K562 (cell line): ENCODE results near the gene FUNDC2. TPM values are rescaled to one million over a fixed set of nuclear protein-coding genes. Genes with fewer than 3 reads are reported as not detected.
A peak's percentile ranks its signal among the peaks of the same experiment; 100 is the strongest.

Source experiments
- ATAC-seq: fragments of 200-7000 bp; cut with Tn5 transposase; 3 replicates; pipeline ENCODE4 v1.9.1; 2020; ENCODE audit warnings: moderate library complexity
- BruUV-seq: library from RNA; stranded (reverse); fragments of 400-500 nt; replicated peaks from 2 replicates; lab custom pipeline; 2021; lab: Mats Ljungman, UMichigan
- CTCF ChIA-PET: fragments of 300-600 bp; formaldehyde crosslinking; extraction: SDS; loops from one replicate; lab custom pipeline; 2021; ENCODE audit warnings: low intra/inter-chr PET ratio; lab: Yijun Ruan, JAX
- POLR2A ChIA-PET: fragments of 300-600, 350-650 bp; sonication (Branson Sonifier 250); formaldehyde crosslinking; extraction: SDS; loops from one replicate; lab custom pipeline; 2021; ENCODE audit warnings: antibody characterized with exemption, inconsistent platforms; lab: Yijun Ruan, JAX
- DNase-seq, 4 experiments: peaks; one replicate each; pipeline versions ENCODE4 v3.0.0 to v3.0.0-alpha.2; 2011 to 2018; ENCODE audit warnings: low spot score in 3 of 4, mixed read lengths in 3 of 4; ENCODE audit errors: extremely low read depth in 1 of 4
- FAIRE-seq: peaks from 2 replicates; lab custom pipeline; 2011; peaks lifted over from hg19 to GRCh38; lab: Jason Lieb, UNC
- H2AFZ ChIP-seq: 2 replicates; pipeline ENCODE4 v1.6.0; 2011; ENCODE audit warnings: low read depth, low read length, control low read depth, inconsistent platforms
- H3K27ac ChIP-seq: fragments of 200-600 bp; 3 replicates; pipeline ENCODE4 v1.8.0; 2011; ENCODE audit warnings: low read depth, mild to moderate bottlenecking, control low read depth, inconsistent platforms, low read length, moderate library complexity, mixed read lengths; ENCODE audit errors: extremely low read depth
- H3K27me3 ChIP-seq, 2 experiments: fragments of 300-600 bp in 1 of 2; 2 replicates in 1 of 2; 3 replicates in 1 of 2; pipeline versions ENCODE4 v1.6.0 to v1.8.0; 2011; ENCODE audit warnings: inconsistent platforms in 2 of 2, low read length in 2 of 2, mild to moderate bottlenecking in 1 of 2, mixed read lengths in 1 of 2, moderate library complexity in 1 of 2; ENCODE audit not compliant: control insufficient read depth in 2 of 2, insufficient read depth in 2 of 2
- H3K36me3 ChIP-seq: fragments of 300-600 bp; 3 replicates; pipeline ENCODE4 v1.8.0; 2011; ENCODE audit warnings: mild to moderate bottlenecking, low read length, inconsistent platforms; ENCODE audit not compliant: control insufficient read depth, insufficient read depth
- H3K4me1 ChIP-seq, 2 experiments: fragments of 200-600 bp in 1 of 2; replicated peaks in 1 of 2; 2 replicates in 1 of 2; 3 replicates in 1 of 2; pipeline versions ENCODE4 v1.5.1 to v1.8.0; 2011; ENCODE audit warnings: inconsistent platforms in 2 of 2, low read length in 2 of 2, mild to moderate bottlenecking in 1 of 2, mixed read lengths in 1 of 2, moderate library complexity in 1 of 2; ENCODE audit not compliant: control insufficient read depth in 2 of 2, insufficient read depth in 2 of 2
- H3K4me2 ChIP-seq: 2 replicates; pipeline ENCODE4 v1.6.1; 2011; ENCODE audit warnings: low read length, control low read depth, inconsistent platforms, mixed read lengths; ENCODE audit not compliant: insufficient read depth
- H3K4me3 ChIP-seq: fragments of 200-600 bp; sonication (generic), shearing (Covaris generic); 2 replicates; pipeline ENCODE4 v1.5.1; 2016; ENCODE audit warnings: control low read depth, inconsistent platforms
- H3K79me2 ChIP-seq: fragments of 200-600 bp; 3 replicates; pipeline ENCODE4 v1.8.0; 2011; ENCODE audit warnings: low read length, inconsistent platforms; ENCODE audit not compliant: control insufficient read depth, insufficient read depth
- H3K9ac ChIP-seq, 2 experiments: 2 replicates each; pipeline versions ENCODE4 v1.6.0 to v1.6.1; 2011; ENCODE audit warnings: low read depth in 2 of 2, low read length in 2 of 2, control low read depth in 1 of 2, inconsistent platforms in 1 of 2, mild to moderate bottlenecking in 1 of 2, mixed read lengths in 1 of 2; ENCODE audit not compliant: insufficient read depth in 1 of 2
- H3K9me1 ChIP-seq: one replicate; pipeline ENCODE4 v1.6.0; 2011; ENCODE audit warnings: inconsistent platforms, mild to moderate bottlenecking, low read length, moderate library complexity; ENCODE audit not compliant: control insufficient read depth, insufficient read depth
- H3K9me3 ChIP-seq: replicated peaks from 2 replicates; pipeline ENCODE4 v1.5.1; 2011; ENCODE audit warnings: low read depth, low read length, inconsistent platforms; ENCODE audit not compliant: control insufficient read depth, insufficient read depth
- H4K20me1 ChIP-seq: replicated peaks from 2 replicates; pipeline ENCODE4 v1.6.1; 2011; ENCODE audit warnings: low read length, inconsistent platforms, mixed read lengths; ENCODE audit not compliant: control insufficient read depth, insufficient read depth
- CREBBP ChIP-seq: IDR thresholded peaks from one replicate; pipeline ENCODE4 v1.6.1; 2012; ENCODE audit warnings: low read depth, mild to moderate bottlenecking, control low read depth, inconsistent platforms, low read length
- EGR1 ChIP-seq: fragments of 450-650 bp; conservative IDR thresholded peaks from 2 replicates; pipeline ENCODE4 v1.6.1; 2017; ENCODE audit warnings: mild to moderate bottlenecking
- FOSL1 ChIP-seq: fragments of 200-800 bp; sonication (Bioruptor generic); conservative IDR thresholded peaks from 2 replicates; pipeline ENCODE4 v1.6.1; 2016; ENCODE audit warnings: missing genetic modification characterization, missing compliant biosample characterization
- FOXA1 ChIP-seq: fragments of 450-650 bp; IDR thresholded peaks from 2 replicates; pipeline ENCODE4 v1.6.1; 2016; ENCODE audit warnings: mild to moderate bottlenecking, borderline replicate concordance
- GTF2E2 ChIP-seq: fragments of 200-800 bp; sonication (Bioruptor generic); IDR thresholded peaks from 2 replicates; pipeline ENCODE4 v1.6.1; 2016; ENCODE audit warnings: missing genetic modification characterization, missing compliant biosample characterization
- JUNB ChIP-seq: fragments of 450-650 bp; formaldehyde crosslinking; conservative IDR thresholded peaks from 2 replicates; pipeline ENCODE4 v1.4.0; 2020; ENCODE audit warnings: mild to moderate bottlenecking
- NCOA6 ChIP-seq: fragments of 450-650 bp; IDR thresholded peaks from 2 replicates; pipeline ENCODE4 v1.6.1; 2017; ENCODE audit warnings: mild to moderate bottlenecking
- SIN3A ChIP-seq, 2 experiments: fragments of 150-350 bp in 1 of 2; IDR thresholded peaks; 2 replicates each; pipeline ENCODE4 v1.6.1; 2011 to 2016; ENCODE audit warnings: borderline replicate concordance in 2 of 2, low read depth in 2 of 2, low read length in 2 of 2, mild to moderate bottlenecking in 2 of 2, moderate library complexity in 2 of 2; ENCODE audit not compliant: control insufficient read depth in 1 of 2
- SMARCA4 ChIP-seq: fragments of 450-650 bp; IDR thresholded peaks from 2 replicates; pipeline ENCODE4 v1.6.1; 2016
- SMARCE1 ChIP-seq: fragments of 450-650 bp; IDR thresholded peaks from 2 replicates; pipeline ENCODE4 v1.7.1; 2016; ENCODE audit warnings: mild to moderate bottlenecking
- TCF7 ChIP-seq: sonication (generic); IDR thresholded peaks from 2 replicates; pipeline ENCODE4 v1.6.1; 2016; ENCODE audit warnings: antibody characterized with exemption, borderline replicate concordance
- ZNF778 ChIP-seq: fragments of 450-650 bp; formaldehyde crosslinking; IDR thresholded peaks from 2 replicates; pipeline ENCODE4 v1.4.0; 2020; ENCODE audit warnings: mild to moderate bottlenecking, moderate library complexity
- WGBS: fragments of 100-300 bp; shearing (Covaris generic); methylation state at CpG from one replicate; pipeline ENCODE4 v1.1.6; 2016; ENCODE audit warnings: low coverage, mixed read lengths; ENCODE audit not compliant: insufficient coverage; ENCODE audit errors: missing lambda C conversion rate; 5-methylcytosine and 5-hydroxymethylcytosine counted together
- in situ Hi-C: fragments of 300-500 bp; cut with MboI; formaldehyde crosslinking; loops from 4 replicates; pipeline ENCODE4 v1.15.0; 2018; ENCODE audit warnings: inconsistent platforms, mixed read lengths
- intact Hi-C: fragments of 100-400 bp; cut with micrococcal nuclease; formaldehyde crosslinking; loops from 2 replicates; pipeline ENCODE4 v1.14.2; 2022
- polyA plus RNA-seq, 8 experiments: library from polyadenylated mRNA; depleted of rRNA in 4 of 8; stranded (reverse) in 5 of 8; unstranded in 3 of 8; fragments of >200 nt; fragmentation: Nextera tagmentation in 2 of 8; fragmentation: Illumina TruSeq in 1 of 8; extraction: Ambion mirVana in 2 of 8; extraction: Trizol in 1 of 8; gene quantifications; 2 replicates each; pipeline versions ENCODE4 v1.2.1 to v1.2.3, GENCODE V29; 2011 to 2014; ENCODE audit warnings: inconsistent platforms in 1 of 8, missing spikeins in 1 of 8
- total RNA-seq, 7 experiments: library from RNA; depleted of rRNA in 6 of 7; stranded (reverse); fragments of >200 nt in 6 of 7; fragmentation: Illumina TruSeq in 2 of 7; extraction: Trizol in 2 of 7; gene quantifications; 2 replicates each; pipeline versions ENCODE4 v1.2.1 to v1.2.3, GENCODE V29; 2011 to 2021; ENCODE audit warnings: low replicate concordance in 1 of 7
- TF ChIP-seq, protein P1 (sequence below): fragments of 250-450 bp; sonication (Bioruptor Pico); IDR thresholded peaks from 2 replicates; pipeline ENCODE4 v1.4.0; 2020
- TF ChIP-seq, protein P2 (sequence below), 3 experiments: fragments of 200-800 bp in 1 of 3; sonication (Bioruptor generic) in 1 of 3; sonication (generic) in 1 of 3; formaldehyde crosslinking in 1 of 3; IDR thresholded peaks; 2 replicates each; pipeline versions ENCODE4 v1.6.1 to v1.8.0; 2016 to 2022; ENCODE audit warnings: mild to moderate bottlenecking in 2 of 3, missing compliant biosample characterization in 2 of 3, missing genetic modification characterization in 2 of 3, missing genetic modification reagents in 1 of 3
- TF ChIP-seq, protein P3 (sequence below), 2 experiments: fragments of 450-650 bp in 1 of 2; sonication (generic) in 1 of 2; formaldehyde crosslinking in 1 of 2; IDR thresholded peaks in 1 of 2; conservative IDR thresholded peaks in 1 of 2; 2 replicates each; pipeline versions ENCODE4 v1.6.1 to v1.8.1; 2016 to 2023; ENCODE audit warnings: mild to moderate bottlenecking in 2 of 2, moderate library complexity in 2 of 2, inconsistent platforms in 1 of 2, missing genetic modification reagents in 1 of 2

The FUNDC2 gene
- total and polyA plus RNA-seq, 9 of the 15 experiments (the other 6 are each of a cell fraction or from before 2014, with no cell fraction given): 50.6 to 235 (median 123) TPM

DNA sequence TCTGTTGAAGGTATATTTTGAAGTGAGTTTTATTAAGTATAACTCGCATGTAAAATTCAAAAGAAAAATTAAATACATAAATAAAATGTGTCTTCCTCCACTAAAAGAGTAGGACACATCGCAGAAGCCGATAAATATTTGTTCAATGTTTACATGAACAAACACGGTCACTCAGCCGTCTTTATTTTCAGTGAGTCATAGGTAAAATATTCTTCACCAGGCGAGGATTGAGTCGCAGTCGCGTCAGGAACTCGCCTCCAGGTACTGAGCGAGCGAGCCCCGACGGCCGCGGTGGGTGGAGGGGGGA is 271 bp upstream of the FUNDC2 start:
- Histone ChIP-seq H3K4me2 (peak overlapping the region; percentile 50), H3K9me3 (no peaks in the 10 kb centered on the region), H3K27me3 (no peaks in the 10 kb centered on the region), H3K79me2 (peaks cover 44% of the 10 kb centered on the region), H3K27ac (peak overlapping the region; percentile 95), H2AFZ (peak overlapping the region; percentile 84), H3K4me3 (peak overlapping the region; percentile 51), H3K9ac (peak overlapping the region; percentile 70 to 75; a peak in 3 of 4 replicates), H4K20me1 (no peaks in the 10 kb centered on the region), H3K4me1 (peaks cover 14 to 31% of the 10 kb centered on the region in 2 experiments), H3K36me3 (no peaks in the 10 kb centered on the region), H3K9me1 (no peaks in the 10 kb centered on the region)
- POLR2A ChIA-PET: interaction anchor here (0.6 to 1.4 kb wide), 6 partner anchors 9 to 677 kb away, joined by 3 to 6 read pairs (median 4); no protein-coding TSS in a partner anchor
- in situ Hi-C loops: no loop called here
- CTCF ChIA-PET: no interaction called here
- WGBS: 0% methylated on average over 10 of the region's 16 CpGs
- ATAC-seq (no peak), FAIRE-seq (no peak), DNase-seq (no peak)
- BruUV-seq: no TSS peak
- intact Hi-C loops: loop anchor here (2.0 kb wide), 1 partner anchor 40 kb away; no protein-coding TSS in a partner anchor
- TF ChIP-seq, protein P1, sequence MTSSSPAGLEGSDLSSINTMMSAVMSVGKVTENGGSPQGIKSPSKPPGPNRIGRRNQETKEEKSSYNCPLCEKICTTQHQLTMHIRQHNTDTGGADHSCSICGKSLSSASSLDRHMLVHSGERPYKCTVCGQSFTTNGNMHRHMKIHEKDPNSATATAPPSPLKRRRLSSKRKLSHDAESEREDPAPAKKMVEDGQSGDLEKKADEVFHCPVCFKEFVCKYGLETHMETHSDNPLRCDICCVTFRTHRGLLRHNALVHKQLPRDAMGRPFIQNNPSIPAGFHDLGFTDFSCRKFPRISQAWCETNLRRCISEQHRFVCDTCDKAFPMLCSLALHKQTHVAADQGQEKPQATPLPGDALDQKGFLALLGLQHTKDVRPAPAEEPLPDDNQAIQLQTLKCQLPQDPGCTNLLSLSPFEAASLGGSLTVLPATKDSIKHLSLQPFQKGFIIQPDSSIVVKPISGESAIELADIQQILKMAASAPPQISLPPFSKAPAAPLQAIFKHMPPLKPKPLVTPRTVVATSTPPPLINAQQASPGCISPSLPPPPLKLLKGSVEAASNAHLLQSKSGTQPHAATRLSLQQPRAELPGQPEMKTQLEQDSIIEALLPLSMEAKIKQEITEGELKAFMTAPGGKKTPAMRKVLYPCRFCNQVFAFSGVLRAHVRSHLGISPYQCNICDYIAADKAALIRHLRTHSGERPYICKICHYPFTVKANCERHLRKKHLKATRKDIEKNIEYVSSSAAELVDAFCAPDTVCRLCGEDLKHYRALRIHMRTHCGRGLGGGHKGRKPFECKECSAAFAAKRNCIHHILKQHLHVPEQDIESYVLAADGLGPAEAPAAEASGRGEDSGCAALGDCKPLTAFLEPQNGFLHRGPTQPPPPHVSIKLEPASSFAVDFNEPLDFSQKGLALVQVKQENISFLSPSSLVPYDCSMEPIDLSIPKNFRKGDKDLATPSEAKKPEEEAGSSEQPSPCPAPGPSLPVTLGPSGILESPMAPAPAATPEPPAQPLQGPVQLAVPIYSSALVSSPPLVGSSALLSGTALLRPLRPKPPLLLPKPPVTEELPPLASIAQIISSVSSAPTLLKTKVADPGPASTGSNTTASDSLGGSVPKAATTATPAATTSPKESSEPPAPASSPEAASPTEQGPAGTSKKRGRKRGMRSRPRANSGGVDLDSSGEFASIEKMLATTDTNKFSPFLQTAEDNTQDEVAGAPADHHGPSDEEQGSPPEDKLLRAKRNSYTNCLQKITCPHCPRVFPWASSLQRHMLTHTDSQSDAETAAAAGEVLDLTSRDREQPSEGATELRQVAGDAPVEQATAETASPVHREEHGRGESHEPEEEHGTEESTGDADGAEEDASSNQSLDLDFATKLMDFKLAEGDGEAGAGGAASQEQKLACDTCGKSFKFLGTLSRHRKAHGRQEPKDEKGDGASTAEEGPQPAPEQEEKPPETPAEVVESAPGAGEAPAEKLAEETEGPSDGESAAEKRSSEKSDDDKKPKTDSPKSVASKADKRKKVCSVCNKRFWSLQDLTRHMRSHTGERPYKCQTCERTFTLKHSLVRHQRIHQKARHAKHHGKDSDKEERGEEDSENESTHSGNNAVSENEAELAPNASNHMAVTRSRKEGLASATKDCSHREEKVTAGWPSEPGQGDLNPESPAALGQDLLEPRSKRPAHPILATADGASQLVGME (CRISPR knock-in tag): no peak
- TF ChIP-seq GTF2E2 (0 out of 2 replicates have a peak, but pooled peaks have one; percentile 0), SMARCE1 (0 out of 2 replicates have a peak, but pooled peaks have one; percentile 48), NCOA6 (peak; percentile 73), EGR1 (peak; percentile 81), SIN3A (IDR thresholded peaks at IDR 0.05; ENCODE audit: borderline replicate concordance in 2 of 2, control insufficient read depth in 1 of 2, low read depth in 2 of 2, low read length in 2 of 2) (no peak), SMARCA4 (peak; percentile 72; the same call in 1 of the 2 replicates), ZNF778 (CRISPR knock-in tag) (no peak), CREBBP (no peak), JUNB (CRISPR knock-in tag) (no peak), FOXA1 (no peak), FOSL1 (peak; percentile 85), TCF7 (no peak)
- TF ChIP-seq, protein P2, sequence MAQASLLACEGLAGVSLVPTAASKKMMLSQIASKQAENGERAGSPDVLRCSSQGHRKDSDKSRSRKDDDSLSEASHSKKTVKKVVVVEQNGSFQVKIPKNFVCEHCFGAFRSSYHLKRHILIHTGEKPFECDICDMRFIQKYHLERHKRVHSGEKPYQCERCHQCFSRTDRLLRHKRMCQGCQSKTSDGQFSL (CRISPR knock-in tag; IDR thresholded peaks at IDR 0.05): no peak
- TF ChIP-seq, protein P2 (tag; IDR thresholded peaks at IDR 0.05): peak in 1 of 2 experiments; percentile 74; a peak in 2 of 4 replicates
- TF ChIP-seq, protein P3, sequence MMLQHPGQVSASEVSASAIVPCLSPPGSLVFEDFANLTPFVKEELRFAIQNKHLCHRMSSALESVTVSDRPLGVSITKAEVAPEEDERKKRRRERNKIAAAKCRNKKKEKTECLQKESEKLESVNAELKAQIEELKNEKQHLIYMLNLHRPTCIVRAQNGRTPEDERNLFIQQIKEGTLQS (IDR thresholded peaks at IDR 0.05): peak; percentile 79
- TF ChIP-seq, protein P3 (CRISPR knock-in tag; conservative IDR thresholded peaks at IDR 0.05): no peak
